Keratinocyte (primary cell): Measurements from ENCODE around the gene MYO10. TPM values are rescaled to one million over a fixed set of nuclear protein-coding genes. Genes with fewer than 3 reads are reported as not detected.

Experiments
- DNase-seq: peaks from one replicate; pipeline ENCODE4 v3.0.0-alpha.2; 2011; ENCODE audit warnings: low read depth, missing footprints, low spot score
- FAIRE-seq: peaks from 2 replicates; lab custom pipeline; 2011; peaks lifted over from hg19 to GRCh38; lab: Jason Lieb, UNC
- H2AFZ ChIP-seq: 2 replicates; pipeline ENCODE4 v1.6.0; 2012; ENCODE audit warnings: low read length, control low read depth, inconsistent platforms; ENCODE audit not compliant: control insufficient read depth
- H3K27ac ChIP-seq: 2 replicates; pipeline ENCODE4 v1.5.1; 2011; ENCODE audit warnings: low read length; ENCODE audit not compliant: control insufficient read depth, insufficient read depth
- H3K27me3 ChIP-seq: 3 replicates; pipeline ENCODE4 v1.6.0; 2011; ENCODE audit warnings: low read length; ENCODE audit not compliant: control insufficient read depth, insufficient read depth; ENCODE audit errors: extremely low read depth
- H3K36me3 ChIP-seq, 2 experiments: 2 replicates in 1 of 2; 3 replicates in 1 of 2; pipeline ENCODE4 v1.5.1; 2011; ENCODE audit warnings: low read length in 2 of 2, mild to moderate bottlenecking in 1 of 2; ENCODE audit not compliant: control insufficient read depth in 2 of 2, insufficient read depth in 2 of 2; ENCODE audit errors: extremely low read depth in 1 of 2
- H3K4me1 ChIP-seq: 3 replicates; pipeline ENCODE4 v1.5.1; 2011; ENCODE audit warnings: low read length; ENCODE audit not compliant: control insufficient read depth, insufficient read depth; ENCODE audit errors: extremely low read depth
- H3K4me2 ChIP-seq: 3 replicates; pipeline ENCODE4 v1.6.0; 2011; ENCODE audit warnings: low read depth, low read length; ENCODE audit not compliant: control insufficient read depth, insufficient read depth; ENCODE audit errors: extremely low read depth
- H3K4me3 ChIP-seq, 3 experiments: fragments of 200-600 bp in 1 of 3; sonication (generic) in 1 of 3; 2 replicates in 2 of 3; 3 replicates in 1 of 3; pipeline ENCODE4 v1.5.1; 2011 to 2016; ENCODE audit warnings: low read length in 3 of 3, mild to moderate bottlenecking in 3 of 3, control low read depth in 2 of 3, inconsistent platforms in 1 of 3, low read depth in 1 of 3, mixed read lengths in 1 of 3, mixed run types in 1 of 3, moderate library complexity in 1 of 3; ENCODE audit not compliant: control insufficient read depth in 2 of 3, insufficient read depth in 2 of 3; ENCODE audit errors: extremely low read depth in 1 of 3
- H3K79me2 ChIP-seq: 2 replicates; pipeline ENCODE4 v1.6.0; 2012; ENCODE audit warnings: low read length; ENCODE audit not compliant: control insufficient read depth, insufficient read depth
- H3K9ac ChIP-seq: 3 replicates; pipeline ENCODE4 v1.6.0; 2011; ENCODE audit warnings: low read length; ENCODE audit not compliant: control insufficient read depth, insufficient read depth; ENCODE audit errors: extremely low read depth
- H3K9me1 ChIP-seq: 3 replicates; pipeline ENCODE4 v1.6.0; 2011; ENCODE audit warnings: low read length; ENCODE audit not compliant: control insufficient read depth, insufficient read depth; ENCODE audit errors: extremely low read depth
- H3K9me3 ChIP-seq: 2 replicates; pipeline ENCODE4 v1.5.1; 2012; ENCODE audit warnings: low read depth, low read length; ENCODE audit not compliant: control insufficient read depth
- H4K20me1 ChIP-seq: 3 replicates; pipeline ENCODE4 v1.6.0; 2011; ENCODE audit warnings: low read length; ENCODE audit not compliant: control insufficient read depth, insufficient read depth; ENCODE audit errors: extremely low read depth
- CTCF ChIP-seq, 3 experiments: IDR thresholded peaks in 1 of 3; conservative IDR thresholded peaks in 1 of 3; optimal IDR thresholded peaks in 1 of 3; 2 replicates in 2 of 3; 3 replicates in 1 of 3; pipeline versions ENCODE3 to v1.5.1; 2011; ENCODE audit warnings: low read length in 3 of 3, mild to moderate bottlenecking in 3 of 3, moderate library complexity in 2 of 3, control low read depth in 1 of 3, inconsistent platforms in 1 of 3; ENCODE audit not compliant: insufficient read depth in 2 of 3; ENCODE audit errors: extremely low read depth in 1 of 3
- EZH2 ChIP-seq: IDR thresholded peaks from one replicate; pipeline ENCODE4 v1.6.1; 2012; ENCODE audit warnings: inconsistent platforms, mild to moderate bottlenecking, low read length, moderate library complexity
- dilution Hi-C: fragments of 300-500 bp; cut with MboI; formaldehyde crosslinking; loops from one replicate; pipeline ENCODE4 v1.7.0; 2020; ENCODE audit warnings: low sequenced_read_pairs; ENCODE audit not compliant: extremely low pct_ligation_motif_present
- polyA plus RNA-seq, 5 experiments: library from polyadenylated mRNA; depleted of rRNA in 3 of 5; stranded (reverse) in 3 of 5; stranded (forward) in 1 of 5; unstranded in 1 of 5; fragments of >200 nt; gene quantifications; 1 replicate in 1 of 5; 2 replicates in 3 of 5; 3 replicates in 1 of 5; pipeline versions ENCODE4 v1.2.1 to v1.2.3, GENCODE V29; 2011 to 2012; ENCODE audit warnings: missing spikeins in 2 of 5, low read depth in 1 of 5, low replicate concordance in 1 of 5

MYO10 gene
- polyA plus RNA-seq, 1 donor (not counting 4 experiments of a cell fraction or from before 2014, with no cell fraction given) = 22.0 TPM

- DNase-seq (no peak), FAIRE-seq (no peak)
- Histone ChIP-seq H3K4me2 (peak overlapping the region; percentile 72), H3K36me3 (peaks cover under 1 to 1% of the 10 kb centered on the region in 2 experiments), H3K4me1 (peaks cover 32% of the 10 kb centered on the region), H3K79me2 (peaks cover 54% of the 10 kb centered on the region), H2AFZ (peak overlapping the region; percentile 58), H3K9me3 (no peaks in the 10 kb centered on the region), H3K27ac (peak overlapping the region; percentile 96), H3K27me3 (no peaks in the 10 kb centered on the region), H4K20me1 (peaks cover 23% of the 10 kb centered on the region), H3K9me1 (no peaks in the 10 kb centered on the region), H3K4me3 (peak overlapping the region; percentile 85 to 99 (median 90)), H3K9ac (peak overlapping the region; percentile 99)
- no peak for TF ChIP-seq CTCF (optimal IDR thresholded peaks at IDR 0.05 in 1 of 3, IDR thresholded peaks at IDR 0.05 in 1 of 3, conservative IDR thresholded peaks at IDR 0.05 in 1 of 3; ENCODE audit: extremely low read depth in 1 of 3, insufficient read depth in 2 of 3, low read length in 3 of 3)
- no peak for TF ChIP-seq EZH2
- dilution Hi-C loops = no loop called here
Observed at GRCh38 chr5:16935231-16936149, 598 bp downstream of the MYO10 start.

DNA sequence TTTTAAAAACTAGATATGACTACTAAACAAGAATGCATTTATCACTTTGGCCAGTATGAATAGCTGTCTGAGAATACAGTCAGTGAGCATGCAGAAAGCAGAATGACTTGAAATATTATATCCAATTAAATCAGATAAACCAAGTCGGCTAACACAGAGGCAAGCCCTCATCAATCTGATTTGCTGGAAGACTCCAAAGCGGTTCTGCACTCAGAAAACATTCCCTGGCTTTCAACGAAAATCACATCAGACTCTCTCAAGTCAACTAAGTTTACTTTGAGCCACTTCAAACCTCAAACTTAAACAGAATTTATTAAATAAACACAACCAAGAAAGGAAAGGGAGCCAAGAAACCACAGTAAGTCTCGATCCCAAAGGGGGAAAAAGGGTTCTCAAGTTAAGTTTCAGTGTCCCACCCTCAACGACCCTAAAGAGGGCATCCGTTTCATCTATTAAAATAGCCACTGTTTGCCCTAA lies 1.4 kb downstream of the MYO10 start:
- Histone ChIP-seq H3K4me1 (peaks cover 32% of the 10 kb centered on the region), H4K20me1 (peaks cover 24% of the 10 kb centered on the region), H3K9me3 (no peaks in the 10 kb centered on the region), H3K36me3 (peaks cover 1 to 5% of the 10 kb centered on the region in 2 experiments), H3K27ac (peak overlapping the region; percentile 96), H3K27me3 (no peaks in the 10 kb centered on the region), H3K79me2 (peaks cover 61% of the 10 kb centered on the region), H3K9ac (peak overlapping the region; percentile 99), H3K4me3 (peak overlapping the region; percentile 85 to 99 (median 90)), H3K4me2 (peak overlapping the region; percentile 72), H2AFZ (no peak overlapping the region), H3K9me1 (no peaks in the 10 kb centered on the region)
- dilution Hi-C loops = no loop called here
- no peak for TF ChIP-seq CTCF (optimal IDR thresholded peaks at IDR 0.05 in 1 of 3, IDR thresholded peaks at IDR 0.05 in 1 of 3, conservative IDR thresholded peaks at IDR 0.05 in 1 of 3; ENCODE audit: extremely low read depth in 1 of 3, insufficient read depth in 2 of 3, low read length in 3 of 3)
- no peak for TF ChIP-seq EZH2
- FAIRE-seq (no peak), DNase-seq (no peak)
